Measurements from ENCODE around the gene SIAH3. TPM values are rescaled to one million over a fixed set of nuclear protein-coding genes. Genes with fewer than 3 reads are reported as not detected.

SIAH3 gene
- polyA plus RNA-seq, 1 donor from 2014 or later: 4.9 TPM

DNA sequence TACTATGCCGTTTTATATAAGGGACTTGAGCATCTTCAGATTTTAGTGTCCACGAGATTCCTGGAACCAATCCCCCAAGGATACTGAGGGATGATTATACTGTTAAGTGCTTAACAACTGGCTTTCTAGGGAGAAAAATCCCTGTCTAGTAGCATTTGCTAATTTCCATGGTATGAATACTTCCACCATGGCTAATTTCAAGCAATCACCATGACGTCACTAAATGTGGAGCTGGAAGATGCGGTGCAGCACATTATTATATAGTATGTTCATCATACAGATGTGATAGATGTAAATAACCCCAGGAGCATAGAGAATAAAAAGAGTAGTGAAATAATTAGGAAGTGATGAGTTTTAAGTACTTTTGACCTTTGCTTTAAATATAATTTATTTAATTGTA lies 72.7 kb downstream of the SIAH3 start:
- no peaks in the 10 kb centered on the region for H3K27me3 ChIP-seq (ENCODE audit: insufficient read depth, low read depth, low read length)
- TF ChIP-seq, protein P1, sequence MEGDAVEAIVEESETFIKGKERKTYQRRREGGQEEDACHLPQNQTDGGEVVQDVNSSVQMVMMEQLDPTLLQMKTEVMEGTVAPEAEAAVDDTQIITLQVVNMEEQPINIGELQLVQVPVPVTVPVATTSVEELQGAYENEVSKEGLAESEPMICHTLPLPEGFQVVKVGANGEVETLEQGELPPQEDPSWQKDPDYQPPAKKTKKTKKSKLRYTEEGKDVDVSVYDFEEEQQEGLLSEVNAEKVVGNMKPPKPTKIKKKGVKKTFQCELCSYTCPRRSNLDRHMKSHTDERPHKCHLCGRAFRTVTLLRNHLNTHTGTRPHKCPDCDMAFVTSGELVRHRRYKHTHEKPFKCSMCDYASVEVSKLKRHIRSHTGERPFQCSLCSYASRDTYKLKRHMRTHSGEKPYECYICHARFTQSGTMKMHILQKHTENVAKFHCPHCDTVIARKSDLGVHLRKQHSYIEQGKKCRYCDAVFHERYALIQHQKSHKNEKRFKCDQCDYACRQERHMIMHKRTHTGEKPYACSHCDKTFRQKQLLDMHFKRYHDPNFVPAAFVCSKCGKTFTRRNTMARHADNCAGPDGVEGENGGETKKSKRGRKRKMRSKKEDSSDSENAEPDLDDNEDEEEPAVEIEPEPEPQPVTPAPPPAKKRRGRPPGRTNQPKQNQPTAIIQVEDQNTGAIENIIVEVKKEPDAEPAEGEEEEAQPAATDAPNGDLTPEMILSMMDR (IDR thresholded peaks at IDR 0.05; ENCODE audit: poor library complexity, severe bottlenecking): no peak
- TF ChIP-seq, protein P2, sequence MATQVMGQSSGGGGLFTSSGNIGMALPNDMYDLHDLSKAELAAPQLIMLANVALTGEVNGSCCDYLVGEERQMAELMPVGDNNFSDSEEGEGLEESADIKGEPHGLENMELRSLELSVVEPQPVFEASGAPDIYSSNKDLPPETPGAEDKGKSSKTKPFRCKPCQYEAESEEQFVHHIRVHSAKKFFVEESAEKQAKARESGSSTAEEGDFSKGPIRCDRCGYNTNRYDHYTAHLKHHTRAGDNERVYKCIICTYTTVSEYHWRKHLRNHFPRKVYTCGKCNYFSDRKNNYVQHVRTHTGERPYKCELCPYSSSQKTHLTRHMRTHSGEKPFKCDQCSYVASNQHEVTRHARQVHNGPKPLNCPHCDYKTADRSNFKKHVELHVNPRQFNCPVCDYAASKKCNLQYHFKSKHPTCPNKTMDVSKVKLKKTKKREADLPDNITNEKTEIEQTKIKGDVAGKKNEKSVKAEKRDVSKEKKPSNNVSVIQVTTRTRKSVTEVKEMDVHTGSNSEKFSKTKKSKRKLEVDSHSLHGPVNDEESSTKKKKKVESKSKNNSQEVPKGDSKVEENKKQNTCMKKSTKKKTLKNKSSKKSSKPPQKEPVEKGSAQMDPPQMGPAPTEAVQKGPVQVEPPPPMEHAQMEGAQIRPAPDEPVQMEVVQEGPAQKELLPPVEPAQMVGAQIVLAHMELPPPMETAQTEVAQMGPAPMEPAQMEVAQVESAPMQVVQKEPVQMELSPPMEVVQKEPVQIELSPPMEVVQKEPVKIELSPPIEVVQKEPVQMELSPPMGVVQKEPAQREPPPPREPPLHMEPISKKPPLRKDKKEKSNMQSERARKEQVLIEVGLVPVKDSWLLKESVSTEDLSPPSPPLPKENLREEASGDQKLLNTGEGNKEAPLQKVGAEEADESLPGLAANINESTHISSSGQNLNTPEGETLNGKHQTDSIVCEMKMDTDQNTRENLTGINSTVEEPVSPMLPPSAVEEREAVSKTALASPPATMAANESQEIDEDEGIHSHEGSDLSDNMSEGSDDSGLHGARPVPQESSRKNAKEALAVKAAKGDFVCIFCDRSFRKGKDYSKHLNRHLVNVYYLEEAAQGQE (IDR thresholded peaks at IDR 0.05; ENCODE audit: borderline replicate concordance): no peak
- TF ChIP-seq MXI1 (conservative IDR thresholded peaks at IDR 0.05; ENCODE audit: poor library complexity, severe bottlenecking) (no peak), POLR2AphosphoS5 (IDR thresholded peaks at IDR 0.05) (no peak), TAF1 (IDR thresholded peaks at IDR 0.05; ENCODE audit: low read depth) (no peak), EZH2 (IDR thresholded peaks at IDR 0.05; ENCODE audit: borderline replicate concordance, insufficient read depth, low read length, poor library complexity, severe bottlenecking) (no peak), EP300 (conservative IDR thresholded peaks at IDR 0.05; ENCODE audit: poor library complexity, severe bottlenecking) (no peak), SMC3 (conservative IDR thresholded peaks at IDR 0.05; ENCODE audit: poor library complexity) (no peak), RAD21 (conservative IDR thresholded peaks at IDR 0.05) (no peak)
- no peak overlapping the region for H2AFZ ChIP-seq (ENCODE audit: low read depth, low read length)
- no peaks in the 10 kb centered on the region for H3K9me3 ChIP-seq (ENCODE audit: low read length)
- H4K20me1 ChIP-seq (ENCODE audit: insufficient read depth): no peaks in the 10 kb centered on the region
- no peaks in the 10 kb centered on the region for H3F3A ChIP-seq (ENCODE audit: insufficient read depth, low read length, poor library complexity, severe bottlenecking)
- H3K27ac ChIP-seq (ENCODE audit: low read length): no peak overlapping the region
- H3K4me3 ChIP-seq (ENCODE audit: low read length): no peak overlapping the region
- no peak overlapping the region for H3K9ac ChIP-seq (ENCODE audit: low read length)
- no peaks in the 10 kb centered on the region for H3K79me2 ChIP-seq (replicated peaks; ENCODE audit: insufficient read depth, low read length)
- no peaks in the 10 kb centered on the region for H3K9me2 ChIP-seq (ENCODE audit: insufficient read depth, low read length)
- H3K4me2 ChIP-seq (ENCODE audit: low read length): no peak overlapping the region
- no peaks in the 10 kb centered on the region for H3K36me3 ChIP-seq (ENCODE audit: insufficient read depth, low read length)

DNA sequence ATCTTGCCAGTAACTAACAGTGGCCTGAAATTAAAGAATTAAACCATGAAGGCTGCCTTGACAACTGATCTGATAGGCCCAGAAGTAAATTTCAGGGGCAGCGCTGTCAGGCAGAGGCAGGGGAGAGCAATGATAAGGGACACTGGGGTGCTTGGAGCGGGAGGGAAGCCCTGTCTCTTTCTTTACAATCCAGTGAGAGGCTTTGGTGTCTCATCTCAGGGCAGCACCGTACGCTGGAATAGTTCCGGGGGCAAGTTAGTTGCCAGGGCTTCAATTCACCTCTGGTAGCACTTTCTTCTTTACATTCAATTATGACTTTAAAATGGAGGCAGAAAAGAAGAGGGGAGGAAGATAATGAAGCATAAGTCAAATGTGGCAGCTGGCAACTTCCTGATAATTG lies 74.8 kb downstream of the SIAH3 start:
- Histone ChIP-seq H3K27ac (ENCODE audit: low read length) (no peak overlapping the region), H3K9ac (ENCODE audit: low read length) (no peak overlapping the region), H3F3A (ENCODE audit: insufficient read depth, low read length, poor library complexity, severe bottlenecking) (no peaks in the 10 kb centered on the region), H3K36me3 (ENCODE audit: insufficient read depth, low read length) (no peaks in the 10 kb centered on the region), H2AFZ (ENCODE audit: low read depth, low read length) (no peak overlapping the region), H3K9me2 (ENCODE audit: insufficient read depth, low read length) (no peaks in the 10 kb centered on the region), H3K4me2 (ENCODE audit: low read length) (no peak overlapping the region), H3K4me3 (ENCODE audit: low read length) (no peak overlapping the region), H4K20me1 (ENCODE audit: insufficient read depth) (no peaks in the 10 kb centered on the region), H3K9me3 (ENCODE audit: low read length) (no peaks in the 10 kb centered on the region), H3K27me3 (ENCODE audit: insufficient read depth, low read depth, low read length) (no peaks in the 10 kb centered on the region), H3K79me2 (replicated peaks; ENCODE audit: insufficient read depth, low read length) (no peaks in the 10 kb centered on the region)
- TF ChIP-seq SMC3 (conservative IDR thresholded peaks at IDR 0.05; ENCODE audit: poor library complexity) (no peak), TAF1 (IDR thresholded peaks at IDR 0.05; ENCODE audit: low read depth) (no peak), EZH2 (IDR thresholded peaks at IDR 0.05; ENCODE audit: borderline replicate concordance, insufficient read depth, low read length, poor library complexity, severe bottlenecking) (no peak)

Measured in neural cell (in vitro differentiated cells).